Natural killer cell (primary cell): ENCODE results near the gene PTCD1. TPM values are rescaled to one million over a fixed set of nuclear protein-coding genes. Genes with fewer than 3 reads are reported as not detected.
"Not testable (repeated sequence)": the region's sequence is repeated elsewhere in the genome, so short reads cannot be mapped to it uniquely, and the experiment has no call there.

Source experiments
- ATAC-seq, 3 donors: fragments of 150-1000 bp in 2 of 3; fragments of 200-7000 bp in 1 of 3; cut with Tn5 transposase; 1 replicate in 1 of 3; 2 replicates in 2 of 3; pipeline ENCODE4 v1.10.0; 2021; ENCODE audit warnings: mild to moderate bottlenecking in 2 of 3, moderate library complexity in 2 of 3
- DNase-seq, 2 donors: peaks; one replicate each; pipeline versions ENCODE4 v3.0.0 to v3.0.0-alpha.2; 2013 to 2021; ENCODE audit warnings: mixed read lengths in 1 of 2
- H3K27ac ChIP-seq: one replicate; pipeline ENCODE4 v1.5.1; 2013; ENCODE audit warnings: mild to moderate bottlenecking, low read length
- H3K27me3 ChIP-seq: one replicate; pipeline ENCODE4 v1.6.1; 2013; ENCODE audit warnings: low read length; ENCODE audit not compliant: control insufficient read depth, insufficient read depth
- H3K36me3 ChIP-seq: one replicate; pipeline ENCODE4 v1.6.1; 2013; ENCODE audit warnings: low read length; ENCODE audit not compliant: control insufficient read depth, insufficient read depth
- H3K4me1 ChIP-seq: one replicate; pipeline ENCODE4 v1.6.1; 2013; ENCODE audit warnings: low read length; ENCODE audit not compliant: control insufficient read depth, insufficient read depth
- H3K4me3 ChIP-seq: one replicate; pipeline ENCODE4 v1.5.1; 2013; ENCODE audit warnings: low read length
- H3K9me3 ChIP-seq: one replicate; pipeline ENCODE4 v1.6.1; 2013; ENCODE audit warnings: low read length; ENCODE audit not compliant: control insufficient read depth, insufficient read depth
- H3K27ac Mint-ChIP-seq, 2 donors: one replicate each; pipeline ENCODE4 v1.8.0; 2022; ENCODE audit warnings: mild to moderate bottlenecking in 2 of 2, mixed read lengths in 2 of 2, moderate library complexity in 1 of 2
- H3K27me3 Mint-ChIP-seq, 2 donors: one replicate each; pipeline ENCODE4 v1.8.0; 2022; ENCODE audit warnings: low read depth in 2 of 2, mixed read lengths in 2 of 2
- H3K36me3 Mint-ChIP-seq: one replicate; pipeline ENCODE4 v1.8.0; 2022; ENCODE audit warnings: mixed read lengths
- H3K4me1 Mint-ChIP-seq, 2 donors: one replicate each; pipeline ENCODE4 v1.8.0; 2022; ENCODE audit warnings: mixed read lengths in 2 of 2
- H3K4me3 Mint-ChIP-seq: one replicate; pipeline ENCODE4 v1.8.0; 2022; ENCODE audit warnings: mild to moderate bottlenecking, moderate library complexity, mixed read lengths
- H3K9me3 Mint-ChIP-seq, 2 donors: one replicate each; pipeline ENCODE4 v1.8.0; 2022; ENCODE audit warnings: mixed read lengths in 2 of 2
- WGBS: methylation state at CpG from one replicate; pipeline ENCODE4 v1.1.7; 2013; ENCODE audit warnings: missing lambda C conversion rate; ENCODE audit not compliant: insufficient coverage; 5-methylcytosine and 5-hydroxymethylcytosine counted together
- intact Hi-C: fragments of 100-400 bp; cut with micrococcal nuclease; formaldehyde crosslinking; loops from one replicate; pipeline ENCODE4 v1.14.2; 2022
- total RNA-seq, 4 donors: library from RNA; stranded (reverse); fragments of 120-200 nt in 1 of 4; gene quantifications; one replicate each; pipeline versions ENCODE4 v1.2.3 to v1.2.4, GENCODE V29; 2013 to 2022
- TF ChIP-seq, protein P1 (sequence below): fragments of 200-600 bp; IDR thresholded peaks from one replicate; pipeline ENCODE4 v1.8.0; 2022; ENCODE audit warnings: antibody characterized with exemption

PTCD1 gene
- total RNA-seq, 3 donors from 2014 or later (not counting 1 experiment from before 2014, with no cell fraction given): 5.3 to 6.6 (median 6.4) TPM

- intact Hi-C loops: loop anchor here (5.0 kb wide), 1 partner anchor 42 kb away; no protein-coding TSS in a partner anchor
- H3K36me3 ChIP-seq: peaks cover 82% of the 10 kb centered on the region
Observed at GRCh38 chr7:99415513-99416127, 23.0 kb downstream of the PTCD1 start.

GRCh38 chr7:99410635-99411034, 28.0 kb downstream of the PTCD1 start:
- Histone ChIP-seq H3K27me3 (no peaks in the 10 kb centered on the region), H3K27ac (no peak overlapping the region), H3K36me3 (peaks cover 42% of the 10 kb centered on the region)

More at GRCh38 chr7:99415513-99416127, 23.0 kb downstream of the PTCD1 start:
- H3K4me3 Mint-ChIP-seq, H3K9me3 Mint-ChIP-seq, H3K4me1 ChIP-seq, ATAC-seq, H3K27me3 ChIP-seq, H3K9me3 ChIP-seq, H3K27ac ChIP-seq, H3K4me3 ChIP-seq, H3K27me3 Mint-ChIP-seq: not testable (repeated sequence)
- 79% methylated on average over 10 of the region's 17 CpGs for WGBS
- Mint-ChIP-seq H3K4me1 (peaks cover 4 to 11% of the 10 kb centered on the region in 2 donors), H3K36me3 (peaks cover 11% of the 10 kb centered on the region), H3K27ac (peak overlapping the region; percentile 14 to 28)
- peak in 1 of 2 donors; percentile 40 for DNase-seq
- TF ChIP-seq, protein P1, sequence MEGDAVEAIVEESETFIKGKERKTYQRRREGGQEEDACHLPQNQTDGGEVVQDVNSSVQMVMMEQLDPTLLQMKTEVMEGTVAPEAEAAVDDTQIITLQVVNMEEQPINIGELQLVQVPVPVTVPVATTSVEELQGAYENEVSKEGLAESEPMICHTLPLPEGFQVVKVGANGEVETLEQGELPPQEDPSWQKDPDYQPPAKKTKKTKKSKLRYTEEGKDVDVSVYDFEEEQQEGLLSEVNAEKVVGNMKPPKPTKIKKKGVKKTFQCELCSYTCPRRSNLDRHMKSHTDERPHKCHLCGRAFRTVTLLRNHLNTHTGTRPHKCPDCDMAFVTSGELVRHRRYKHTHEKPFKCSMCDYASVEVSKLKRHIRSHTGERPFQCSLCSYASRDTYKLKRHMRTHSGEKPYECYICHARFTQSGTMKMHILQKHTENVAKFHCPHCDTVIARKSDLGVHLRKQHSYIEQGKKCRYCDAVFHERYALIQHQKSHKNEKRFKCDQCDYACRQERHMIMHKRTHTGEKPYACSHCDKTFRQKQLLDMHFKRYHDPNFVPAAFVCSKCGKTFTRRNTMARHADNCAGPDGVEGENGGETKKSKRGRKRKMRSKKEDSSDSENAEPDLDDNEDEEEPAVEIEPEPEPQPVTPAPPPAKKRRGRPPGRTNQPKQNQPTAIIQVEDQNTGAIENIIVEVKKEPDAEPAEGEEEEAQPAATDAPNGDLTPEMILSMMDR: peak; percentile 29

GRCh38 chr7:99409806-99410205, 28.8 kb downstream of the PTCD1 start:
- DNase-seq: peak in 1 of 2 donors; percentile 57
- TF ChIP-seq, protein P1: no peak
- peaks cover 9% of the 10 kb centered on the region for H3K36me3 Mint-ChIP-seq
- Histone ChIP-seq H3K4me3 (peak overlapping the region; percentile 83), H3K9me3 (no peaks in the 10 kb centered on the region), H3K36me3 (peaks cover 34% of the 10 kb centered on the region), H3K27ac (peak overlapping the region; percentile 98), H3K4me1 (peaks cover 45% of the 10 kb centered on the region), H3K27me3 (no peaks in the 10 kb centered on the region)
- peaks cover 40 to 51% of the 10 kb centered on the region in 2 donors for H3K4me1 Mint-ChIP-seq
- intact Hi-C loops: loop anchor here (2.0 to 5.0 kb wide), 4 partner anchors 17 to 142 kb away; partner anchors contain the start of genes ARPC1B, FAM200A and ZKSCAN5
- H3K9me3 Mint-ChIP-seq: no peaks in the 10 kb centered on the region
- H3K27me3 Mint-ChIP-seq: no peaks in the 10 kb centered on the region
- H3K4me3 Mint-ChIP-seq: peak overlapping the region; percentile 96
- peak overlapping the region; percentile 93 for H3K27ac Mint-ChIP-seq
- WGBS: 44% methylated on average over 2 of the region's 3 CpGs
- ATAC-seq: no peak

More at GRCh38 chr7:99410635-99411034, 28.0 kb downstream of the PTCD1 start:
- TF ChIP-seq, protein P1: no peak
- Mint-ChIP-seq H3K27me3 (no peaks in the 10 kb centered on the region), H3K36me3 (peaks cover 14% of the 10 kb centered on the region), H3K27ac (peak overlapping the region; percentile 93), H3K9me3 (no peaks in the 10 kb centered on the region), H3K4me3 (peak overlapping the region; percentile 96), H3K4me1 (peaks cover 39 to 53% of the 10 kb centered on the region in 2 donors)
- Histone ChIP-seq H3K9me3 (no peaks in the 10 kb centered on the region), H3K4me1 (peaks cover 37% of the 10 kb centered on the region), H3K4me3 (no peak overlapping the region)
- intact Hi-C loops: no loop called here
- DNase-seq: no peak
- 98% methylated on average over 2 of the region's 2 CpGs for WGBS
- no peak for ATAC-seq
